22Rv1 (cell line): ENCODE measurements around the gene ZBTB44.

ENCODE experiments used
- CTCF ChIP-seq: fragments of 450-650 bp; IDR thresholded peaks from 2 replicates; pipeline ENCODE4 v1.5.1; 2017; ENCODE audit warnings: mild to moderate bottlenecking
- ZFX ChIP-seq: fragments of 450-650 bp; IDR thresholded peaks from 2 replicates; pipeline ENCODE4 v1.6.1; 2017; ENCODE audit warnings: antibody characterized with exemption, borderline replicate concordance

- no peak for TF ChIP-seq CTCF
- no peak for TF ChIP-seq ZFX
These were observed 110.0 kb downstream of the ZBTB44 start for GRCh38 chr11:130204703-130205095.
